NCI-H526 treated with DMSO at 0.1 percent for 48 hours (cell line): Measurements from ENCODE around the gene ICAM5.
"Not testable (repeated sequence)": the region's sequence is repeated elsewhere in the genome, so short reads cannot be mapped to it uniquely, and the experiment has no call there.

Experiments
- DNase-seq: peaks from one replicate; lab custom pipeline; 2025; lab: John Stamatoyannopoulos, UW

Gene ICAM5

GRCh38 chr19:10270616-10271394 is 18.9 kb upstream of the ICAM5 start, which contains the start of gene ICAM1:
TSS of gene ICAM1 (plus strand) at chr19:10271120. CDS start at chr19:10271160, 40 bp downstream.
- no peak for DNase-seq

GRCh38 chr19:10271543-10272086 is 18.1 kb upstream of the ICAM5 start:
- no peak for DNase-seq

- no peak for DNase-seq
Measured at GRCh38 chr19:10274589-10274988, 15.2 kb upstream of the ICAM5 start.

DNA sequence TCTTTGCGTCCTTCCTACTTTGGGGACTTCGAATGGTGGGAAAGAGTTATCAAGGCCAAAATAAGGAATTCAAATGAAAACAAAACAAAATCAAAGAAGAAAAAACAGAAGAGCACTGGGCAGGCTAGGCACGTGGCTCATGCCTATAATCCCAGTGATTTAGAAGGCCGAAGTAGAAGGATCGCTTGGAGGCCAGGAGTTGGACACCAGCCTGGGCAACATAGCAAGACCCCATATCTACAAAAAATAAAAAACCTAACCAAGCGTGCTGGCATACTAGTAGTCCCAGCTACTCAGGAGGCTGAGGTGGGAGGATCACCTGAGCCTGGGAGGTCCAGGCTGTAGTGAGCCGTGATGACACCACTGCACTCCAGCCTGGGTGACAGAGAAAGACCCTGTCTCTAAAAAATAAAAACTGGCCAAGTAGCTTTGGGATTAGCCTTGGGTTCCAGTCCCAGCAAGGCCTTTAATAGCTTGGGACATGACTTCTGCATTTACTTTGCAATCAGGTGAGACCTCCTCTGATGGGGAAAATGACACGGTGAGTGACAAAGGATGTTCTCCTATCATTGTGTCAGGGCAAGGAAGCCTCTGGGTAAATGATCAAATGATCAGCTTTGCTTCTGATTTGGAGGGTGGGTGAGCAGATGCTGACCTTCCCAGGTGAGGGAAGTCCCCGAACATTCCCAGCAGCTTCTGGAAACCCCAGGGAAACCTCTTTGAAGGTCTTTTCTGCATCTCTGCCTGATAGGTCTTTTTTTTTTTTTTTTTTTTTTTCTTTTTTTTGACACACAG is 11.8 kb upstream of the ICAM5 start:
- DNase-seq: no peak

GRCh38 chr19:10278935-10279334 is 10.8 kb upstream of the ICAM5 start:
- no peak for DNase-seq

DNA sequence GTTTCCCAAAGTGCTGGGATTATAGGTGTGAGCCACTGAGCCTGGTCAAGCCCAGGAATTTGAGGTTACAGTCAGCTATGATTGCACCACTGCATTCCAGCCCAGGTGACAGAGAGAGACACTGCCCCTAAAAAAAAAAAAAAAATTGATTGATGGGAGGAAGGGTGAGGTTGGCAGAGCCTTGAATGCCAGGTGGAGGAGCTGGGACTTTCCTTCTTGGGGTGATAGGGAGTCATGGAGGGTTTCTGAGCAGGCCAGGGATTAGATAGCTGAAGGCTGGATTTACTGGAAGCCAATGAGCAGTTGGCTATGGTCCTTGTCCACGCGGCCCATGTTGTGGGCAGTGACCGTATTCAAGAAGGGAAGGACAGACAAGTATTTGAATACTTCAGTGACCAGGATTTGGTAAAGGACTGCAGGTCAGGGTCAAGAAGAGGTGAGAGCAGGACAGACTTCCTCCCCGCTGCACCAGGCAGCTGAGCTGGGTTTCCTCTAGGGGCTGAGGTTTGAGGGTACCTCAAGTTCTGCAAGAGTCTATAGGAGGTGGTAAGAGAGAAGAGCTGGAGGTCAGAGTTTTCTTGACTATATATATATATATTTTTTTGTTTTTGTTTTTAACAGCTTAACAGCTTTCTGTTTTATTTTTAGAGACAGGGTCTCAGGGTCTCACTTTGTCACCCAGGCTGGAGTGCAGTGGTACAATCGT is 9.9 kb upstream of the ICAM5 start:
- no peak for DNase-seq

GRCh38 chr19:10282043-10282442 is 7.7 kb upstream of the ICAM5 start:
- not testable (repeated sequence) for DNase-seq

GRCh38 chr19:10283301-10284064 is 6.3 kb upstream of the ICAM5 start:
- no peak for DNase-seq

DNA sequence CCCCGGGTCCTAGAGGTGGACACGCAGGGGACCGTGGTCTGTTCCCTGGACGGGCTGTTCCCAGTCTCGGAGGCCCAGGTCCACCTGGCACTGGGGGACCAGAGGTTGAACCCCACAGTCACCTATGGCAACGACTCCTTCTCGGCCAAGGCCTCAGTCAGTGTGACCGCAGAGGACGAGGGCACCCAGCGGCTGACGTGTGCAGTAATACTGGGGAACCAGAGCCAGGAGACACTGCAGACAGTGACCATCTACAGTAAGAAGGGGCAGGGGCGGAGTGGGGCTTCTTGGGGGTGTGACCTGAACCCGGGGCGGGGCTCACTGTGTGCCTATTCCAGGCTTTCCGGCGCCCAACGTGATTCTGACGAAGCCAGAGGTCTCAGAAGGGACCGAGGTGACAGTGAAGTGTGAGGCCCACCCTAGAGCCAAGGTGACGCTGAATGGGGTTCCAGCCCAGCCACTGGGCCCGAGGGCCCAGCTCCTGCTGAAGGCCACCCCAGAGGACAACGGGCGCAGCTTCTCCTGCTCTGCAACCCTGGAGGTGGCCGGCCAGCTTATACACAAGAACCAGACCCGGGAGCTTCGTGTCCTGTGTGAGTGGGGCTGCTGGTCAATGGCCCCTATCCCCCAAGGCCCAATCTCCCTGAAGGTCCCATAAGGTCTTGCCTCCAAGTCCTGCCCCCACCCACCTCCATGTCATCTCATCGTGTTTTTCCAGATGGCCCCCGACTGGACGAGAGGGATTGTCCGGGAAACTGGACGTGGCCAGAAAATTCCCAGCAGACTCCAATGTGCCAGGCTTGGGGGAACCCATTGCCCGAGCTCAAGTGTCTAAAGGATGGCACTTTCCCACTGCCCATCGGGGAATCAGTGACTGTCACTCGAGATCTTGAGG is 5.4 kb upstream of the ICAM5 start:
- DNase-seq: no peak

DNA sequence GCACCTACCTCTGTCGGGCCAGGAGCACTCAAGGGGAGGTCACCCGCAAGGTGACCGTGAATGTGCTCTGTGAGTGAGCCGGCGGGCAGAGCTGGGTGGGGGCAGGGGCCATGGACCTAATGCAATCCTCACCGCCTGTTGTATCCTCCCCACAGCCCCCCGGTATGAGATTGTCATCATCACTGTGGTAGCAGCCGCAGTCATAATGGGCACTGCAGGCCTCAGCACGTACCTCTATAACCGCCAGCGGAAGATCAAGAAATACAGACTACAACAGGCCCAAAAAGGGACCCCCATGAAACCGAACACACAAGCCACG is 4.8 kb upstream of the ICAM5 start:
- no peak for DNase-seq

DNA sequence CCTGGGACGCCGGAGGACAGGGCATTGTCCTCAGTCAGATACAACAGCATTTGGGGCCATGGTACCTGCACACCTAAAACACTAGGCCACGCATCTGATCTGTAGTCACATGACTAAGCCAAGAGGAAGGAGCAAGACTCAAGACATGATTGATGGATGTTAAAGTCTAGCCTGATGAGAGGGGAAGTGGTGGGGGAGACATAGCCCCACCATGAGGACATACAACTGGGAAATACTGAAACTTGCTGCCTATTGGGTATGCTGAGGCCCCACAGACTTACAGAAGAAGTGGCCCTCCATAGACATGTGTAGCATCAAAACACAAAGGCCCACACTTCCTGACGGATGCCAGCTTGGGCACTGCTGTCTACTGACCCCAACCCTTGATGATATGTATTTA is 4.4 kb upstream of the ICAM5 start:
- no peak for DNase-seq

GRCh38 chr19:10286803-10287737 is 2.7 kb upstream of the ICAM5 start, which contains the start of gene ICAM4:
TSS of gene ICAM4 (plus strand) at chr19:10286955. CDS start at chr19:10287013, 58 bp downstream.
- no peak for DNase-seq

DNA sequence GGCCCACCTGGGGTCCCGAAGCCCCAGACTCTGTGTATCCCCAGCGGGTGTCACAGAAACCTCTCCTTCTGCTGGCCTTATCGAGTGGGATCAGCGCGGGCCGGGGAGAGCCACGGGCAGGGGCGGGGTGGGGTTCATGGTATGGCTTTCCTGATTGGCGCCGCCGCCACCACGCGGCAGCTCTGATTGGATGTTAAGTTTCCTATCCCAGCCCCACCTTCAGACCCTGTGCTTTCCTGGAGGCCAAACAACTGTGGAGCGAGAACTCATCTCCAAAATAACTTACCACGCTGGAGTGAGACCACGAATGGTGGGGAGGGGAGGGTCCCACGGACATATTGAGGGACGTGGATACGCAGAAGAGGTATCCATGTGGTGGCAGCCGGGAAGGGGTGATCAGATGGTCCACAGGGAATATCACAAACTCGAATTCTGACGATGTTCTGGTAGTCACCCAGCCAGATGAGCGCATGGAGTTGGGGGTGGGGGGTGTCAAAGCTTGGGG is 1.0 kb upstream of the ICAM5 start:
- peak; percentile 14 for DNase-seq

DNA sequence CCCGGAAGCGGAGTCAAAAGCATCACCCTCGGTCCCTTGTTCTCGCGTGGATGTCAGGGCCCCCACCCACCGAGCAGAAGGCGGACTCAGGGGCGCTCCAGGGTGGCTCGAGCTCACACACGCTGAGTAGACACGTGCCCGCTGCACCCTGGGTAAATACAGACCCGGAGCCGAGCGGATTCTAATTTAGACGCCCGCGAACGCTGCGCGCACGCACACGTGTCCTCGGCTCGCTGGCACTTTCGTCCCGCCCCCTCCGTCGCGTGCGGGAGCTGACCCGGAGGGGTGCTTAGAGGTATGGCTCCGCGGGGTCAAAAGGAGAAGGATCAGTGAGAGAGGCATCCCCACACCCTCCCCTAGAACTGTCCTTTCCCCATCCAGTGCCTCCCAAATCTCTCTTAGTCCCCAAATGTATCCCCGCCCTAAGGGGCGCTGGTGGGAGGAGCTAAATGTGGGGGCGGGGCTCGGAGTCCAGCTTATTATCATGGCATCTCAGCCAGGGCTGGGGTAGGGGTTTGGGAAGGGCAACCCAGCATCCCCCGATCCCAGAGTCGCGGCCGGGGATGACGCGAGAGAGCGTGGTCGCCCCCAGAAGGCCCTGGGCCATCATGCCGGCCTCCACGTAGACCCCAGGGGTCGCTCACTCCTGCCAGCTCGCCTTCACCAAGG is 451 bp upstream of the ICAM5 start:
- no peak for DNase-seq

DNA sequence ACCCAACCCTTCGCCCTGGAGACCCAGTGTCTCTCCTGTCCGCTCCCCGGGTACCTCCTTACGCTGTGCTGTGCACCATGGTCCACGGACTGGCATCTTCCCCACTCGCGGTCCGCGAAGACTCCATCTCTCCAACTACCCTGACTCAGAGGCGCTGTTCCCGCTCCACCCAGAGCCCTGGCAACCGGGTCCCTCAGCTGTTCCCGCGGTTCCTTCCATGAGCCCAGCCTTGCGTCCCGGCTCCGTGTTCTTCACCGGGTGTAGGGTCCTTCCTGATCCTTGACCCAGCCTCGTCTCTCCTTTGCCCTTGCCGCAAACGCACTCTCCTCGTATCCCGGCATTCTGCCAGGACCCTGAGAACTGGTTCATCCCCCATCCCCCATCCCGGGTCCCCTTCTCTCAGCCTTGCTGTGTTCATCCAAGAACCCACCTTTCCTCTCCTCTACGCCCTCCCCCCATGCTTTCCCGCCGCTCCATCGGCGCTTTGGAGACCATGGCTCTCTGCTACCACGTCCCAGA is 664 bp downstream of the ICAM5 start:
- no peak for DNase-seq

GRCh38 chr19:10290876-10291553 is 1.3 kb downstream of the ICAM5 start:
- DNase-seq: no peak

GRCh38 chr19:10291554-10292205 is 1.9 kb downstream of the ICAM5 start:
- no peak for DNase-seq
